ENCODE measurements around the gene RAG2.
"Not testable (repeated sequence)": the region's sequence is repeated elsewhere in the genome, so short reads cannot be mapped to it uniquely, and the experiment has no call there.

RAG2 gene

GRCh38 chr11:36596880-36597279 lies 1.2 kb downstream of the RAG2 start:
- no peak for DNase-seq

DNA sequence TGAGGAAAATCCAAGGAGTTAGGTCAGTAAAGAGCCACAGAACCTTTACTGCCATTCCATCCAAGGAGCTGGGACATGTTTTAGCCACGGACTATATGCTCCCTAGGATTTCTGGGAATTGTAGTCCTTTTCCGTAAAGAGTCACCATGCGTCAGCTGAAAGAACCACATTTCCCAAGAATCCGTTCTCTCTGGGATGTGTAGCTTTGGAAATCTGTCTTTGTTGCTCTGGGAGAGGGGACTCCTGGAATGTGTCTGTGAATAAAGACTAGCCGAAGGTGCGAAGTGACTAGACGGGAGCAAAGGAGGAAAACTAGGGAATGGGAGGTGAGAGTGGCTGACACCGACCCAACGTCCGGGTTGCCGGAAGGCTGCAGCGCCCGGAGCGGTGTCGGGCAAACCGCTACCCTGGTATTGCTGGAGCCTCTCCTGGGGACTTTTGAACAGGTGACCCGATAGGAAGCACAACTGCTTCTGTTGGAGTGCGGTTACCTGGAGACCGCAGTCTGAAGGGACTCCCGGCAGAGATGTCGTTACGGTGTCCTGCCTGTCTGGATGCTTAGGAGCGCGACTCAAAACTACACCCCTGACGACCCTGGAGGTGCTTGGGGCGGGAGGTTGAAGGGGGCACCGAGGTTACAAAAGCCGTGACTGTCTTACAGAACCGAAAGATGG lies 3.6 kb downstream of the RAG2 start, which contains the start of gene IFTAP:
IFTAP (plus strand) TSS at position 187 of the 674 bp plus-strand sequence. CDS start 15,602 bp downstream, outside the sequence.
- DNase-seq: peak; percentile 92

- DNase-seq: no peak
Observed at GRCh38 chr11:36591433-36591832, 6.6 kb downstream of the RAG2 start.

DNA sequence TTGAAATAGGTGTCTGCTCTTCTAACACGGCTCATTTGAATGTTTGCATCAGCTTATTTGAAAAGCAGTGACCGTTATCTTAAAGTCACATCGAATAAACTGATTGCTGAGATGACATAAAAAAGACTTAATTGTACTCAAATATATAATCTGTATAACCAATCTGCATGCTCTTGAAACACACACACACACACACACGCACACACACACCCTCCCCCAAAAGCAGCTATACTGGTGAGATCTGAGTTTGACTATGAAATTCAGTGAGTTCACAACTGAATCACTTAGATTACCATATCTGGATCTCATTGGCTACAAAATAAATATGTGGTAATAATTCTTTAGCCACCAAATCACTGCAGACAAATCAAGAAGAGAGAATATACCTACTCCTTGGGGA lies 7.5 kb downstream of the RAG2 start:
- no peak for DNase-seq

DNA sequence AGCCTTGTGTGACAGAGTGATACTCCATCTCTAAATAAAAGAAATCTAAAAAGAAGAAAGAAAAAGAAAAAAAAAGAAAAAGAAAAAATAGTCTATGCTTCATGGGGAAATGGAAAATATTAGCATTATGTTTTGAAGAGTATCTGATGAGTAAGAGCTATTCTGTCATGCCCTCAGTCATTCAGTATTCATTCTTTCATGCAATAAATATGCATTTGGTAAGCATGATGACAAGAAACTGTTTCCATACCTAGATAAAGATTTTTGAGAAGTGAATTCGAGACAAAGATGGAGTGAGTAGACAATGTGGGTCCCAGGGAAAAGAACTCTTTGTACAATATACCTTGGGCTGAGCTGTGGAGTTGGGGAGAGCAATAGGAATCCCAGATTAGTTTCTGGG lies 9.9 kb downstream of the RAG2 start:
- no peak for DNase-seq

- peak; percentile 48 for DNase-seq
Observed at GRCh38 chr11:36586543-36586942, 11.5 kb downstream of the RAG2 start.

- DNase-seq: no peak
Observed at GRCh38 chr11:36583667-36584066, 14.4 kb downstream of the RAG2 start.

DNA sequence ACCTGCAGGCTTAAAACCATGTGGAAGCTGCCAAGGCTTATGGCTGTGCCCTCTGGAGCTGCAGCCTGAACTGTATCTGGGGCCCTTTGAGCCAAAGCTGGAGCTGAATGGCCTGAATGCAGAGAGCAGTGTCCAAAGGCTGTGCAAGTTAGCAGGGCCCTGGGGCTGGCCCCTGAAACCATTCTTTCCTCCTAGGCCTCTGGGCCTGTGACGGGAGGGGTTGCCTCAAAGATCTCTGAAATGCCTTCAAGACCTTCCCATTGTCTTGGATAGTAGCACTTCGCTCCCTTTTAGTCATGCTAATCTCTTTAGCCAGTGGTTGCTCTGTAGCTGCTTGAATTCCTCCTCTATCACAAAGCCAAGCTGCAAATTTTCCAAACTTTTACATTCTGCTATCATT lies 16.5 kb downstream of the RAG2 start:
- no peak for DNase-seq

- no peak for DNase-seq
Observed at GRCh38 chr11:36578458-36578857, 19.6 kb downstream of the RAG2 start.

- no peak for DNase-seq
Observed at GRCh38 chr11:36577859-36578258, 20.2 kb downstream of the RAG2 start.

DNA sequence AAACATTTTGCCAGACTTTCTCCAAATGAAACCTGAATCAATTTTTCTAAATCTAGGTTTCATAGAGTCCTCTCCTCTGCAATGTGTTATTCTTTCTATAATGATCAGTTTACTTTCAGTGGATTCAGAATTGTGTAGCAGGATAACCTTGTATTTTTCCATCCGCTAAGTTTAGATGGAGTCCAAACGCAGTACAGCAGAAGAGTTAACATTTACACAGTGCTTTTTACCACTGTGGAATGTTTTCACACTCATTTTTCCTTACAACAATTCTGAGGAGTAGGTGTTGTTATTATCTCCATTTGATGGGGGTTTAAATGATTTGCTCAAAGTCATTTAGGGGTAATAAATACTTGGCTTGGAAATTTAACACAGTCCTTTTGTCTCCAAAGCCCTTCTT lies 20.7 kb downstream of the RAG2 start:
- no peak for DNase-seq

DNA sequence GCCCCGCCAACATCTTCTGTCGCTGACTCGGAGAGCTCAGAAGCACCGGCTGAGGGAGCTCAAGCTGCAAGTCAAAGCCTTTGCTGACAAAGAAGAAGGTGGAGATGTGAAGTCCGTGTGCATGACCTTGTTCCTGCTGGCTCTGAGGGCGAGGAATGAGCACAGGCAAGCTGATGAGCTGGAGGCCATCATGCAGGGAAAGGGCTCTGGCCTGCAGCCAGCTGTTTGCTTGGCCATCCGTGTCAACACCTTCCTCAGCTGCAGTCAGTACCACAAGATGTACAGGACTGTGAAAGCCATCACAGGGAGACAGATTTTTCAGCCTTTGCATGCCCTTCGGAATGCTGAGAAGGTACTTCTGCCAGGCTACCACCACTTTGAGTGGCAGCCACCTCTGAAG lies 23.6 kb downstream of the RAG2 start:
- DNase-seq: no peak

- DNase-seq: no peak
Observed at GRCh38 chr11:36569095-36569494, 28.9 kb downstream of the RAG2 start.

DNA sequence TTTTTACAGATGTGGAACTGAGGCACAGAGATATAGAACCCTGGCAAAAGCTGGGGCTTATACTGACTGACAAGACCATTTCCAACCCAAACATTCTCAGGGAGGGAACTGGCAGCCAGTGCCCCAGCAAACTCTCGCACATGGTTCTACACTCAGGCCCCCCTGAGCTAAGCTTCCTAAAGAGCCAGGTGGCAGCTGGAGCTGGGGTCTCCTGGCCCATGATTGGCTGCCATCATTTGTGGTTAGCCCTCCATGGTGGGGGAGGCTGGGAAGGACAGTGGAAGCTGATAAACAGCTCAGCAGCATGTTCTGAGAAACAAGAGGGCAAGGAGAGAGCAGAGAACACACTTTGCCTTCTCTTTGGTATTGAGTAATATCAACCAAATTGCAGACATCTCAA lies 30.3 kb downstream of the RAG2 start, which contains the start of gene RAG1:
RAG1 (plus strand) TSS at position 314 of the 400 bp plus-strand sequence. CDS start 5,298 bp downstream, outside the sequence.
- DNase-seq: peak; percentile 6

GRCh38 chr11:36566407-36567053 lies 31.5 kb downstream of the RAG2 start:
- no peak for DNase-seq

- DNase-seq: peak; percentile 56
Observed at GRCh38 chr11:36565031-36565610, 32.9 kb downstream of the RAG2 start.

- DNase-seq: peak; percentile 85
Observed at GRCh38 chr11:36564376-36565030, 33.5 kb downstream of the RAG2 start.

DNA sequence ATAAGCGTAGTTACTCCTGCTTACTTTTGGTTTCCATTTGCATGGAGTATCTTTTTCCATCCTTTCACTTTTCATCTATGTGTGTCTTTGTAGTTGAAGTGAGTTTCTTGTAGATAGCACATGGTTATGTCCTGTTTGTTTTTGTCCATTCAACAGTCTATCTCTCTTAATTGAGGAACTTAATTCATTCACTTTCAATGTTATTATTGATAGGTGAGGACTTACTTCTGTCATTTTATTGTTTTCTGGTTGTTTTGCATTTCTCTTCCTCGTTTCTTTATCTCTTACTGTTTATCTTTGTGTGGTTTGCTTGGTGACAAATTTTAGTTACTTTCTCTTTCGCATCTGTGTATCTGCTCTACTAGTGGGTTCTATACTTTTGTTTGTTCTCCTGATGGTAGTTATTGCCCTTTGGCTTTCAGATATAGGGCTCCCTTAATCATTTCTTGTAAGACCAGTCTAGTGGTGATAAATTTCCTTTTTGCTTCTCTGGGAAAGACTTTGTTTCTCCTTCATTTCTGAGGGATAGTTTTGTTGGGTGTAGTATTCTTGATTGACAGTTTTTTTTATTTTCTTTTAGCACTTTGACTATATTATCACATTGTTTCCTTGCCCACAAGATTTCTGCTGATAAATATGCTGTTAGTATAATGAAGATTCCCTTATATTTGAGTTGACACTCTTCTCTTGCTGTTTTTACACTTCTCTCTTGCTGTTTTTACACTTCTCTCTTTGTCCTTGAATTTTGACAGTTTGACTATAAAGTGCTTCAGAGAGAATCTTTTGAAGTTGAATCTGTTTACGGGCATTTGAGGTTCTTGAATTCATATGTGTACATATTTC lies 39.2 kb downstream of the RAG2 start:
- DNase-seq: peak; percentile 85

DNA sequence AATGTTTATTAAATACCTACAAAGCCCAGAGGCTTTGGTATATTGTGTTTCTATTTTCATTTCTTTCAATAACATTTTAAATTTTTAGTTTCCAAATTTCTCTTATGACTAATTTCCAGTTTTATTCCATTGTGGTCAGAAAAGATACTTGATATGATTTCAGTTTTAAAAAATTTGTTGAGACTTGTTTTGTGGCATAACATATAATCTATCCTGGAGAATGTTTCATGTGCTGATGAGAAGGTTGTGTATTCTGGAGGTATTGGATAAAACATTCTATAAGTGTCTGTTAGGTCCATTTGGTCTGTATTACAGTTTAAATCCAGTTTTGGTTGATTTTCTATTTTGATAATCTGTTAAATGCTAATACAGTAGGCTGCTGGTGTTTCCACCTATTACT lies 40.0 kb downstream of the RAG2 start:
- no peak for DNase-seq

DNA sequence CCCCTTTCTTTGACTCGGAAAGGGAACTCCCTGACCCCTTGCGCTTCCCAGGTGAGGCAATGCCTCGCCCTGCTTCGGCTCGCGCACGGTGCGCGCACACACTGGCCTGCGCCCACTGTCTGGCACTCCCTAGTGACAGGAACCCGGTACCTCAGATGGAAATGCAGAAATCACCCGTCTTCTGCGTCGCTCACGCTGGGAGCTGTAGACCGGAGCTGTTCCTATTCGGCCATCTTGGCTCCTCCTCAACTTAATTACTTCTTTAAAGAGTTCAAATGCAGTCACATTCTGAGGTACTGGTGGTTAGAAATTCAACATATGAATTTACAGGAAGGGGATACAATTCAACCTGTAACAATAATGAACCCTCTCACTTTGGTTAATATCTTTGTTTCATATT lies 40.6 kb downstream of the RAG2 start:
- not testable (repeated sequence) for DNase-seq

DNA sequence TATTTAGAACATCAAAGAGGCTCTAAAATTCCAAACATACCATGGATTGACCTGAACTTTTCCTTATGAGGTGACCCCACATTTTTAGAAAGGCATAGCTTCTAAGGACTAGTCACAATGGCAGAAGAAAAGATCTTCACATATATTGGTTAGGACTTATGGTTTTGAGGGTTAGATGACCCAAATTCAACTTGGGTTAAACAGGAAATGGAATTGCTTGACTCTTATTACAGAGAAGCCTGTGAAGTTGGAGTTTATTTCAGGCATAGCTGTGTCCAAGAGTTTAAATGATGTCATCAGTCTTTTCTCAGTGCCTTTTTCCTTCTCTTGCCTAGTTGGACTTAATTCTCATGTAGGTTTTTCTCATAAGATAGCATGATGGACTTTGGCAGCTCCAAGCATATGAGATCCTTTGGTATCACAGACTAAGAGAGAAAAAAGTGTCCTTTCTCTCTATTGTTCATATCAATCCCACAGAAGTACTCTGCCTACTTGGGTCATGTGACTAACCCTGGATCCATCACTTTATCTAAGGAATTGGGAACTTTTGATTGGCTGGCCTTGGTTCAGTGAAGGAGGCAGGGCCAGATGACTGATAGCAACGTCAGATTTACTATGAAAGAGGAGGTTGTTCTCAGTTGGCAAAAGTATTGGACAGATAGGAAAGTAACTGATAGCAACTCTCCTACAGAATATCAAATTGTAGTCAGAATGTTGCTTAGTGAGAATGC lies 47.5 kb downstream of the RAG2 start:
- peak; percentile 65 for DNase-seq
